HG02759 (cell line): ENCODE measurements around the gene P2RY12.

Experiments used
- ATAC-seq: cut with Tn5 transposase; IDR thresholded peaks from one replicate; pipeline ENCODE4 v1.9.1; 2021; ENCODE audit warnings: mild to moderate bottlenecking, moderate library complexity; ENCODE audit not compliant: unreplicated experiment

The P2RY12 gene

GRCh38 chr3:151309566-151309965 is 75.0 kb downstream of the P2RY12 start:
- no peak for ATAC-seq

- ATAC-seq = no peak
Observed at GRCh38 chr3:151307583-151308488, 76.7 kb downstream of the P2RY12 start.

DNA sequence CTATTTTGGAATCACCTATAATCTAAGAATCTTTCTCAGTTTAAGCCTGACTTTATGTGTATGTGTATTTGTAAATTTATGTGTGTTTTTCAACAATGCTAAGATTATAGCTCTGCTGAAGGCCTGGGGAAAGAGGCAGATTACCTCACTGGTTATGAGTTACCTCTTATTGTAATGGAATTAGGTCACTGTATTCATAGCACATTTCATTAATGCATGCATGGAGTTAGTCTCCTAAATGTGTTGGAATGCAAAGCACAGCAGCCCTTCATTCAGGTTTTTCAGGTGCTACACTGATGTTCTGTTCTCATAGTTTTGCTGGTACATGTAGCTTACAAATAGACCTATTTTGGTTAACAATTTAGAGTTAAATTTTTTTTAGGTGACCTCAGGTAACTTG is 77.4 kb downstream of the P2RY12 start:
- no peak for ATAC-seq

- no peak for ATAC-seq
Observed at GRCh38 chr3:151306168-151306810, 78.3 kb downstream of the P2RY12 start.

DNA sequence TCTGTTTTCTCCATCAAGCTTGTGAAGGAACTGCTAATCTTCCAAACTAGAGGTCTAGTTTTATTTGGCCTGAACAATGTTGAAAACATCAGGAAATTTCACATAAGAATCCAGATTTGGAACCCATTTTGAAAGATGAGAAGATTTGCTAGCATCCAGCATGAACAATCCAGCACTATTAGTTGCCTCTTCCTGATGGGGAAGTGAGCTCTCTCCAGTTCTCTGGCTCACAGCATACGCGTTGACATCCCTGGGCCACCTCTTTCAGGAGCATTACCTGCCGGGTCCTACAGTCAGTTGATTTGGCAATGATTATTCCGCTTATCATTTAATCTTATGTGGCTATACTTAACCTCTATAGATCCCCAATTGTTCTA is 78.8 kb downstream of the P2RY12 start:
- ATAC-seq = no peak

- no peak for ATAC-seq
Observed at GRCh38 chr3:151305060-151305774, 79.3 kb downstream of the P2RY12 start.

DNA sequence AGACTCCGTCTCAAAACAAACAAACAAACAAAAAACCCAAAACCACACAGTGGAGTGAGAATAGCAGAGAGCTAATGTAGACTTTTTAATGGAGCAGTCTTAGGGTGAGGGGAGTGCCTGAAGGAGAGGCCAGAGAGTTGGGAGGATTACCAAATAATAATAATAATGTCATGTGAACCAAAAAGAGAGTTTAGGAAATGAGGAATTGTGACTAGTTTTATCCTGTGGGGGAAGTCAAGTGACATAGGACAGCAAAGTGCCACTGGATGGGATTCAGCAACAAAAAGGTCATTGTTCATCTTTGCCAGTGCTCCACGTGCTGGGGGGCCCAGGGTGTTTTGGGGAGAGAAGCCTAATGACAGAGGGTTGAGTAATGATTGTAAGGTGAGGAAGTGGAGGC is 80.8 kb downstream of the P2RY12 start:
- ATAC-seq = no peak

DNA sequence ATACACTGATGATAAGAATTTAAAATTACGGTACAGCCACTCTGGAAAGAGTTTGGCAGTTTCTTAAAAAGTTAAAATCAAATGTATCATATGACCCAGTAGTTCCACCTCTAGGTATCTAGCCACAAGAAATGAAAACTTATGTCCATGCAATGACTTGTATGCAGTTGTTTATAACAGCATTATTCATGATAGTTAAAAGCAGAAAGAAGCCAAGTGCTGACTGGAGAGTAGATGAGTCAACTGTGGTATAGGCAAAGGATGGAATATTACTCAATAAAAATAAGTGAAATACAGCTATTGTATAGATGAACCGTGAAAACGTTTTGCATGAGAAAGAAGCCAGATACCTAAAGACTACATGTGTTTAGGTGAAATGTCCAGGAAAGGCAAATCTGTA is 82.8 kb downstream of the P2RY12 start:
- no peak for ATAC-seq

GRCh38 chr3:151300539-151300938 is 84.0 kb downstream of the P2RY12 start:
- no peak for ATAC-seq

GRCh38 chr3:151299006-151299405 is 85.5 kb downstream of the P2RY12 start:
- ATAC-seq = no peak

- ATAC-seq = no peak
Observed at GRCh38 chr3:151297429-151297828, 87.1 kb downstream of the P2RY12 start.

GRCh38 chr3:151296226-151296625 is 88.3 kb downstream of the P2RY12 start:
- no peak for ATAC-seq

DNA sequence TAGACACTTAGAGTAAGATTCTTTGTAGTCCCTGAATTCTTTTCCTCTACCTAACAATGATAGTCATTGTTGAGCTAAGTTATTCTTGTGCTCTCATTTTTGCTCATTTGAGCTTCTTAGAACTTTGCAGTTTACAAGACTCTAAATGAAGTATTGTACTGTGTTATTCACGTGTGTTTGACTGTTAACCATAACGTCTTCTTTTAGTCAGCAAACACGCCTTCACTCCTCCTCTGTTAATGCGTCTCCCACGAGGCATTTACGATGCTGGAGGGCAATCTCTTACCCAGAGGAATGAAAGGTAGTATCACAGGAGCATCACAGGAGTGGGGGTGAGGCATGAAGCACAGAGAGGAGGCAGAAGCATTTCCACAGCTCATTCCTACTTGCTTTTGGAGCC is 91.4 kb downstream of the P2RY12 start:
- no peak for ATAC-seq

- ATAC-seq = no peak
Observed at GRCh38 chr3:151290673-151291072, 93.9 kb downstream of the P2RY12 start.

- no peak for ATAC-seq
Observed at GRCh38 chr3:151289445-151289844, 95.1 kb downstream of the P2RY12 start.
